GM23248 (cell line): ENCODE measurements around the gene ATP13A3. TPM values are rescaled to one million over a fixed set of nuclear protein-coding genes. Genes with fewer than 3 reads are reported as not detected.

Experiments used
- DNase-seq: peaks from one replicate; pipeline ENCODE4 v3.0.0-alpha.2; 2015
- H2AFZ ChIP-seq: fragments of 200-600 bp; sonication (generic); 2 replicates; pipeline ENCODE4 v1.6.1; 2016; ENCODE audit warnings: antibody characterized with exemption
- H3F3A ChIP-seq: fragments of 200-600 bp; sonication (generic); 2 replicates; pipeline ENCODE4 v1.6.1; 2016; ENCODE audit warnings: mild to moderate bottlenecking, antibody characterized with exemption, mixed run types; ENCODE audit not compliant: insufficient read depth
- H3K27ac ChIP-seq: fragments of 200-600 bp; sonication (generic); 2 replicates; pipeline ENCODE4 v1.5.1; 2016; ENCODE audit warnings: mild to moderate bottlenecking
- H3K27me3 ChIP-seq: fragments of 200-600 bp; sonication (generic); replicated peaks from 2 replicates; pipeline ENCODE4 v1.6.1; 2016; ENCODE audit warnings: mild to moderate bottlenecking; ENCODE audit not compliant: insufficient read depth
- H3K36me3 ChIP-seq: fragments of 200-600 bp; sonication (generic); 2 replicates; pipeline ENCODE4 v1.6.1; 2016; ENCODE audit warnings: low read depth, mild to moderate bottlenecking
- H3K4me1 ChIP-seq: fragments of 200-600 bp; sonication (generic); 2 replicates; pipeline ENCODE4 v1.6.1; 2016; ENCODE audit warnings: mild to moderate bottlenecking; ENCODE audit not compliant: insufficient read depth
- H3K4me2 ChIP-seq: fragments of 200-600 bp; sonication (generic); one replicate; pipeline ENCODE4 v1.6.1; 2016; ENCODE audit warnings: mild to moderate bottlenecking; ENCODE audit not compliant: unreplicated experiment
- H3K4me3 ChIP-seq: fragments of 200-600 bp; sonication (generic); 2 replicates; pipeline ENCODE4 v1.5.1; 2016; ENCODE audit warnings: mild to moderate bottlenecking
- H3K79me2 ChIP-seq: fragments of 200-600 bp; sonication (generic); 2 replicates; pipeline ENCODE4 v1.6.1; 2016; ENCODE audit warnings: mild to moderate bottlenecking; ENCODE audit not compliant: insufficient read depth
- H3K9ac ChIP-seq: fragments of 200-600 bp; sonication (generic); 2 replicates; pipeline ENCODE4 v1.6.1; 2016; ENCODE audit warnings: mild to moderate bottlenecking
- H3K9me2 ChIP-seq: fragments of 200-600 bp; sonication (generic); 2 replicates; pipeline ENCODE4 v1.6.1; 2016; ENCODE audit warnings: mixed run types, mild to moderate bottlenecking, moderate library complexity; ENCODE audit not compliant: insufficient read depth
- H3K9me3 ChIP-seq: fragments of 200-600 bp; sonication (generic); one replicate; pipeline ENCODE4 v1.6.1; 2017; ENCODE audit warnings: low read depth
- H4K20me1 ChIP-seq: fragments of 200-600 bp; sonication (generic); 2 replicates; pipeline ENCODE4 v1.6.0; 2016; ENCODE audit not compliant: insufficient read depth
- EZH2 ChIP-seq: fragments of 200-600 bp; sonication (generic); IDR thresholded peaks from 2 replicates; pipeline ENCODE4 v1.6.1; 2018; ENCODE audit warnings: antibody characterized with exemption, mild to moderate bottlenecking; ENCODE audit not compliant: insufficient read depth, poor library complexity, severe bottlenecking
- EZH2phosphoT487 ChIP-seq: fragments of 200-600 bp; sonication (generic); IDR thresholded peaks from 2 replicates; pipeline ENCODE4 v1.6.1; 2018; ENCODE audit warnings: antibody characterized with exemption, moderate library complexity, mild to moderate bottlenecking, low read depth; ENCODE audit not compliant: insufficient read depth
- WGBS, 2 experiments: methylation state at CpG; one replicate each; pipeline ENCODE4 v1.1.6; 2015 to 2017; ENCODE audit warnings: low lambda C conversion rate in 2 of 2, low coverage in 1 of 2; ENCODE audit errors: missing lambda C conversion rate in 2 of 2; 5-methylcytosine and 5-hydroxymethylcytosine counted together
- in situ Hi-C: fragments of 300-500 bp; cut with MboI; formaldehyde crosslinking; loops from 2 replicates; pipeline ENCODE4 v1.15.0; 2020
- polyA plus RNA-seq: library from polyadenylated mRNA; unstranded; fragments of >200 nt; fragmentation: Nextera tagmentation; extraction: Ambion mirVana; gene quantifications from 2 replicates; pipeline ENCODE4 v1.2.1, GENCODE V29; 2016
- small RNA-seq: library from RNA; depleted of rRNA; stranded (forward); fragments of <200 nt; gene quantifications from one replicate; pipeline ENCODE3, GENCODE V24; 2014; ENCODE audit warnings: low read depth, low replicate concordance
- total RNA-seq: library from RNA; depleted of rRNA; stranded (reverse); fragments of >200 nt; shearing (Covaris generic); gene quantifications from 2 replicates; pipeline ENCODE4 v1.2.3, GENCODE V29; 2014; rRNA removed

ATP13A3 gene
- total and polyA plus RNA-seq, 2 experiments from 2014 or later = 22.3 to 232 TPM

GRCh38 chr3:194355379-194355778, 131.4 kb downstream of the ATP13A3 start:
- DNase-seq = no peak
- WGBS, 2 experiments = 54 to 56% methylated on average over 7 of the region's 7 CpGs
- in situ Hi-C loops = no loop called here

GRCh38 chr3:194354315-194354714, 132.5 kb downstream of the ATP13A3 start:
- Histone ChIP-seq H3K27me3 (no peaks in the 10 kb centered on the region), H4K20me1 (no peaks in the 10 kb centered on the region), H3K36me3 (no peaks in the 10 kb centered on the region), H3K79me2 (no peaks in the 10 kb centered on the region), H3K4me1 (no peaks in the 10 kb centered on the region), H3K9me3 (no peaks in the 10 kb centered on the region), H3F3A (no peaks in the 10 kb centered on the region), H2AFZ (no peak overlapping the region), H3K9me2 (no peaks in the 10 kb centered on the region), H3K27ac (no peak overlapping the region), H3K4me3 (no peak overlapping the region), H3K4me2 (no peak overlapping the region), H3K9ac (no peak overlapping the region)
- WGBS, 2 experiments = 77 to 95% methylated on average over 2 of the region's 2 CpGs
- DNase-seq = no peak
- no peak for TF ChIP-seq EZH2
- no peak for TF ChIP-seq EZH2phosphoT487
- in situ Hi-C loops = no loop called here

More at GRCh38 chr3:194355379-194355778, 131.4 kb downstream of the ATP13A3 start:
- no peaks in the 10 kb centered on the region for H3F3A ChIP-seq
- H3K4me1 ChIP-seq = no peaks in the 10 kb centered on the region
- no peak overlapping the region for H3K27ac ChIP-seq
- H2AFZ ChIP-seq = no peak overlapping the region
- H3K27me3 ChIP-seq = no peaks in the 10 kb centered on the region
- TF ChIP-seq EZH2 = no peak
- no peak for TF ChIP-seq EZH2phosphoT487
- no peaks in the 10 kb centered on the region for H3K79me2 ChIP-seq
- no peaks in the 10 kb centered on the region for H4K20me1 ChIP-seq
- H3K4me2 ChIP-seq = no peak overlapping the region
- no peak overlapping the region for H3K4me3 ChIP-seq
- no peaks in the 10 kb centered on the region for H3K9me2 ChIP-seq
- H3K9me3 ChIP-seq = no peaks in the 10 kb centered on the region
- H3K9ac ChIP-seq = no peak overlapping the region
- no peaks in the 10 kb centered on the region for H3K36me3 ChIP-seq

Small RNAs within 50 kb of the gene (small RNA-seq; reads per million reads assigned to genes)
- not detected for gene AC108676.2
- not detected for gene RNU6-1101P

Other genes with a start within 250 kb of the ATP13A3 start
- gene CPN2, start 135.7 kb downstream of the ATP13A3 start, total RNA-seq = not detected in 2 replicates
- not detected in 2 replicates for gene CPN2, start 135.7 kb downstream of the ATP13A3 start, polyA plus RNA-seq
- gene LRRC15, start 117.3 kb downstream of the ATP13A3 start, total RNA-seq = 16.4 and 24.2 TPM in 2 replicates
- gene LRRC15, start 117.3 kb downstream of the ATP13A3 start, polyA plus RNA-seq = 20.9 and 21.2 TPM in 2 replicates
- 0.11 TPM in 1 of 2 replicates, not detected in the other for gene GP5, start 87.7 kb downstream of the ATP13A3 start, total RNA-seq
- not detected in 2 replicates for gene GP5, start 87.7 kb downstream of the ATP13A3 start, polyA plus RNA-seq
- gene TMEM44, start 146.4 kb upstream of the ATP13A3 start, total RNA-seq = 14.6 and 26.3 TPM in 2 replicates
- gene TMEM44, start 146.4 kb upstream of the ATP13A3 start, polyA plus RNA-seq = 13.1 and 14.3 TPM in 2 replicates
- gene LSG1, start 185.2 kb upstream of the ATP13A3 start, total RNA-seq = 27.2 and 36.5 TPM in 2 replicates
- 26.9 and 31.1 TPM in 2 replicates for gene LSG1, start 185.2 kb upstream of the ATP13A3 start, polyA plus RNA-seq
- 19.0 and 23.0 TPM in 2 replicates for gene FAM43A, start 198.9 kb upstream of the ATP13A3 start, total RNA-seq
- gene FAM43A, start 198.9 kb upstream of the ATP13A3 start, polyA plus RNA-seq = 8.0 and 8.8 TPM in 2 replicates